GM21825 (cell line): ENCODE data around the gene SIGLEC5.

Experiments
- ATAC-seq: cut with Tn5 transposase; IDR thresholded peaks from one replicate; pipeline ENCODE4 v1.9.1; 2021; ENCODE audit warnings: mild to moderate bottlenecking, moderate library complexity; ENCODE audit not compliant: unreplicated experiment

The SIGLEC5 gene

DNA sequence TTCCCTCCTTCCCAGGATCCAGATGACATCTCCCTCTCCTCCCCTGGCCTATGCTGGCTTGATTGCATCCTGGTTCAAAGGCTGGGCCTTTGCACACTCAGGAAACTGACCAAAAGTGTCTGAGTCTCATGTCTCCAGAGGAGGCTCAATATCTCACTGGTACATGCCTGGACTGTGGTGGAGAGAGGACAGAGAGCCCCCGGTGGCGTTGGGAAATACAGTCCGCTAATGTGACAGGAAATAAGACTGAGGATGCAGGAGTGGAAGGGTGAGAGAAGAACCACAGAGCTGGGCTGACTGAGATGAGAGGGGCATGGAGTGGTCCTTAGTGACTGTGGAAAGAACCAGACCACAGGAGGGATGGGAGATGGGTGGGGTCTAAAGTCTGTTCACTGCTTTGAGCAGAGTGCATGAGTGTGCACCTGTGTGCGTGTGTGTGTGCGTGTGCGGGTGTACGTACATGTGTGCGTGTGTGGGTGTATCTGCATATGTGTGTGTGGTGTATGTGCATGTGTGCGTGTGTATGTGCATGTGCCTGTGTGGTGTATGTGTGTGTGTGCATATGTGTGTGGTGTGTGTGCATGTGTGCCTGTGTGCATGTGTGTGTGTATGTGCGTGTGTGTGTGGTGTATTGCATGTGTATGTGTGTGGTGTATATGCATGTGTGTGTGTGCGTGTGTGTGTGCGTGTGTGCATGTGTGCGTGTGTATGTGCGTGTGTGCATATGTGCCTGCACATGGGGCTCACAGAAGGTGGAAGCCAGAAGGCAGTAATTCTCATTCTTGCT is 1.9 kb downstream of the SIGLEC5 start:
- no peak for ATAC-seq

DNA sequence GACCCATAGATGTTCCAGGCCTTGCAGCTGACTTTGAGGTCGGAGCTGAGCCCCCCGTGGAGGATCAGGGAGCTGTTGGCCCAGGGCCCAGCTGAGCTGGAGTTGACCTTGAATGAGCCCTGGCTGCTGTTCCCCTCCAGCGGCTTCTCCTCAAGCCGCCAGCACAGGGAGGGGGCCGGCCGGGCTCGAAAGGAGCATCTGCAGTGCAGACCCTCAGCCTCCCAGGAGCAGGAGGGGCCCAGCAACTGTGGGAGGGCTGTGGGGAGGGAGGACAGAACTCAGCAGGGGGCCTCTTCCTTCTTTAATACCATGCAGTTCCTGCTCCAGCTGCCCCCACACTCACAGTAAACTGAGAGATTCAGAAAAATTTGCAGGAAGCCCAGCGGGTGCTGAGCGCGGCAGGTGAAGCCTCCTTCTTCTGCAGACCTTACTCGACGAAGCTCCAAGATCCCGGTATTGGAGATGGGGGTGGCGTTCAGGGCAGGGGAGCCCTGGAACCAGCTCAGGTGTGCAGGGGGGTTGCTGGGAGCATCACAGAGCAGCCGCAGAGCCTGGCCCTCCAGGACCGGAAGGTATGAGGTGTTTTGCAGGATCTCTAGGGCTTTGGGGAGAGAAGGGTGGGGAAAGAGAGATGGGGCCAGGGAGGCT is 2.6 kb downstream of the SIGLEC5 start:
- no peak for ATAC-seq

DNA sequence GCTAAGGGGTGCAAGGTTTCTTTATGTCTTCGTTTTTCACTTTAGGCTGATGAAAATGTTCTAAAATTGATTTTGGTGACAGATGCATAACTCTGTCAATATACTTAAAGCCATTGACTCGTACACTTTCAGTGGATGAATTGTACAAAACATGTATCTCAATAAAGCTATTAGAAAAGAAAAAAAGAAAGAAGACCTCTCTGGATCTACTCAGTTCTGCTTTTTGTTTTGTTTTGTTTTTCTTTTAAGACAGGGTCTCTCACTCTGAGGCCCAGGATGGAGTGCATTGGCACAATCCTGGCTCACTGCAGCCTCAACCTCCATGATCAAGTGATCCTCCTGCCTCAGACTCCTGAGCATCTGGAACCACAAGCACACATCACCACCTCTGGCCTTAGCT is 3.5 kb downstream of the SIGLEC5 start:
- ATAC-seq, result no peak

DNA sequence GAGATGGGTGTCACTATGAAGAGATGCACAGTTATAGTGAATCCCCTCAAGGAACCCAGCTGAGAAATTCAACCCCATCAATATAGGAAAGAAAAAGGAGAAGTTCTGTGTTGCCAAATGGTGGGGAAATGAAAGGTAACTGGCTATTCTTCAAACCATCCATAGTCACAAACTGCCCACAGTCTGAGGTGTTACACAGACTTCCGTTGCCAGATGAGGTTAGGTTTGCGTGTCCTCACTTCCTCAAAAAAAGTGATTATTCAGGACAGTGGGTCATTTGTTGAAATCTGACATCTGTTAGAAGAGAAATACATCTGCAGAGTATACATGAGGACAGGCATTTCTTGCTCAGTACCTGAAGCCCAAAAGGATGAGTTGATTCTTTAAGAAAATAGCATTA is 9.0 kb downstream of the SIGLEC5 start:
- no peak for ATAC-seq

DNA sequence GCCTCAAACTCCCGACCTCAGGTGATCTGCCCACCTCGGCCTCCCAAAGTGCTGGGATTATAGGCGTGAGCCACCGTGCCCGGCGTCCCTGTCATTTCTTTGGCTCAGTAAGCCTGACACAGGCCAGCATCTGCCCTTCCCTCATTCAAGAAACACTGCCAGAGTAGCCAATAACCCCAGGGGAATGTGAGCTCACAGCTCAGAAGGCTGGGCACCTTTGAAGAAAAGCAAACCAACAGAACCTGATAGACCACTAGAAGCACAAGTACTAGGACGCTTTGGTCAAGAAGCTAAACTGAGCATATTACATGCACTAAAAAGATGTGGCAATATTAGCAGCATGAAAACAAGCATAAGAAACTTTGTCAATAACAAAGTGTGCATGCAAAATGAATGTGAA is 14.2 kb downstream of the SIGLEC5 start:
- no peak for ATAC-seq

DNA sequence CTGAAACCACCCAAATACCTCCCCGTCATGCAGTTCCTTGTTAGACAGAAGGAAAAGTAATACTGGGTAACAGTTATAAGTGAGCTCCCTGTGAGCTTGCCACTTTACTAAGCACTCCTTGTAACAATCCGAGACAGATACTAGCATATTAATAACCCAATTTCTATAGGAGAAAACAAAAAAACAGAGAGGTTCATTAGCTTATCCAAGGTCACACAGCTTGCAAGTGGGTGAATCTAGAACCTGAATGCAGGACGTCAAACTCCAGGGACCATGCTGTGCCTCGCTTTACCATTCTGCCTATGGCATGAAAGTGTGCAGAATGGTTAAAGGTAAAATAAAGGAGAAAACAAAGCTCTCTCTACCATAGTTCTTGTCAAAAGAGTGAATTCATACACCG is 15.4 kb downstream of the SIGLEC5 start:
- no peak for ATAC-seq

DNA sequence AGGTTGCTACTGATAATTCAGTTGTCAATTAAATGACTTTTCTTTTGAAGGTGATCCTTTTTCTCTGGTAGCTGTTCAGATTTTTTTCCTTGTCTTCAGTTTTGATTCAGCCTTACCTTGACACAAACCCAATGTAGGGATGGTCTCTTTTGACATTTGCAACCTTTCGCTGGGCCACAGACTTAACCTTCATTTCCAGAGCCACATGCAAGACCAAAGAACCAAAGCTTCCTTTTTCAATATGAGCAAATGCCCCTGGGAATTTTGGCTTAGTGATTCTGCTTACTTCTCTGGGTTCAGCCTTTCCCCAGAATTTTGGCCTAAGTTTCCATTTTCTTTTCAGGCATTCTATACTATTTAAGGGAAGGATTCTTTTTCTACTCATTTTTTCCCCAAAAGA is 19.6 kb downstream of the SIGLEC5 start:
- ATAC-seq, result no peak

DNA sequence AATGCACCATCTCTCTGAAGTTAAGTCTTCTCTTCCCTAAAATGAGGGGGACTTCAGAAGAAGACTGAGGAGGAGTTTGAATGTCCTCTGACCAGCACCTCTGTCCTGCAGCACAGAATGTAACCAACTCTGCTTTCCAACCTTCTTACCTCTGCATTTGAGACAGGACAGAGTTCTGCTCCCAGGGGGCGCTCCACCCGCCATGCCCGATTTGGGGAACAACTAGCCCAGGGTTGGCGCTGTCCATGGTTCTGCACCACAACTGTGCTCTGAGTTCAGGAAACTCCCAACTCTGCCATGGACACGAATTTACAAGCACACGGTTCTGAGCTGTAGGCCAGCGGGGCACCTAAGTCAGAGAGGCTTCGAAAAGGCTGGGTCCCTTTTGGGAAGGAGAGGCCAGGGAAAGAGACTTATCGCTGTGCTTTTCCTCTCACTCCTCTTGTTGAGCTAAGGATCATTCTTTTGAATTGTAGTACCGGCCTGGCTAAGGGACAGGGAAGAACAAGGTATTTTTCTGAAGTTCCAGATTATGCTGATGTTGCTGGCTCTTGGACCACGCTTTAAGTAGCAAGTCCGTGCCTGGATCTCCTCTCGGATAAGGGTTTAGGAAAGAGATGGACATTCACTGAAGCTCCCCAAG is 22.2 kb downstream of the SIGLEC5 start:
- no peak for ATAC-seq

DNA sequence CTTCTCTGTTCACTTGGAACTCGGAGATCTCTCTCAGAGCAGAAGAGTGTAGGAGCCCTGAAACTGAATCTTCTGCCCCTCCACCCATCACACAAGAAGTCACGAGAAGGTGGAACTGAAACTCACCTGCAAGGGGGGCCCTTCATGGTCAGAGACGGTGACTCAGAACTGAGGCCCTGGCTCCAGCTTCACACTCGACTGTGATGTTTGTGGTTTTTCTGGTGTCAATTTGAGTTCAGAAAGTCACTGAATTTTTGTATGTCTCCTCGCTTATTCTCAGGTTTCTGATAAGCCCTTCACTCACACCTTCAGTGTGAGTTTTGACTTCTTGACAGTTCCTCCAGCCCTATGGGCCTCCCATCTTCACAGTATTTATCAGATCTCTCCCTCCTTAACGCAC is 23.1 kb downstream of the SIGLEC5 start:
- ATAC-seq, result peak; percentile 81

DNA sequence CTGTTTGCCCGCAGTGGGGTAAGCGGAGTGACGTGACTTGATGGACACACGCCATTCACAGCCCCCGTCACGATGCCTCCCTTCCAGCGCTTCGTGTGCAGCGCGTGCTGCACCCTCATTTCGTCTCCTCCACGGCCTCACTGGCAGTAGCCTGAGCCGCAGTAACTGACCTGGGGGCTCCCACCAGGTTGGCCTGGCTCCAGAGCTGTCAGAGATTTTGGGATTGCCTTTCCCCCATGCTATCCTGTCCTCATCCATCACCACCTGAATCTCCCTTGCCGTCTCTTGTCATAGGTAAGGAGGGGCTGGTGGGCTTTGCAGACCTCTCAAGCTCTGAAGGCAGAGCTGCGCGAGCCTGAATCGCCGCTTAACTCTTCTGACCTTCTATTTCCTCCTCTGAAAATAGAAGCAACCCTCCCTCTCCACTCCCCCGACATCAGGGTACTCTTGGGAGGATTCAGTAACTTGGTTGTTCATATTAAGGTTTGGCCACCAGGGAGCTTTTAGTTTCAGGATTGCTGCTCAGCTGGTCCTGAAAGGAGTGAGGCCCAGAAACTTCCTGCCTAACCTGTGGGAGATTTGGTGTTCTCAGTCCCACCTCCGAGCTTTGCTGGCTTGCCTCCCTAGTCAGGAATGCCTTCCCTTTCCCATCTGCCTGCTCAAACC is 27.9 kb downstream of the SIGLEC5 start:
- no peak for ATAC-seq

DNA sequence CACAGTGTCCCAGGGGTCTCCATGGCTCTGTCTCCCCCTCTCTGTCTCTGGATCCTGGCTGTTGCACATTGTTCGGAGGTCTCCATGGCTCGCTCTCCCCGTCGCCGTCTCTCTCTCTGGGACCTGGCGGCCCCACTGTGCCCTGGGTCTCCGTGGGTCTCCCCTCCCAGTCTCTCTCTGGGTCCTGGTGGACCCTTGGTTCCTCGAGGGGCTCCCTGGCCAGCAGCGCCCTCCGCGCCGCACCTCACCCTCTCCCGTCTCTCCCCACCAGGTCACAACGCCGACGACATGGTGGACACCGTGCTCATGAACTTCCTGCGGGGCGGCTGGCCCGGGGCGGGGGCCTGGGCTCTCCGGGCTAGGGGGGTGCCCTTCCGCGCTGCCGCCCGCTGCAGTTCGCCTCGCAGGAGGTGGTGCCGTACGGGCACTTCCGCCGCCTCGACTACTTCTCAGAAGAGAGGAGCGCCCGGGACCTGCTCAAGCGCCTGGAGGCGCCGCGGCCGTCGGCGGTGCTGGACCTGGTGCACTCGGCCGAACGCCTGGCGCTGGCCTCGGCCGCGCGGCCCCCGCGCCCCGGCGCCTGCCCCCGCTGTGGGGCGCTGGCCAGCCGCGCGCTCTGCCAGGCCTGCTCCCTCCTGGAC is 29.1 kb downstream of the SIGLEC5 start:
- ATAC-seq, result no peak

DNA sequence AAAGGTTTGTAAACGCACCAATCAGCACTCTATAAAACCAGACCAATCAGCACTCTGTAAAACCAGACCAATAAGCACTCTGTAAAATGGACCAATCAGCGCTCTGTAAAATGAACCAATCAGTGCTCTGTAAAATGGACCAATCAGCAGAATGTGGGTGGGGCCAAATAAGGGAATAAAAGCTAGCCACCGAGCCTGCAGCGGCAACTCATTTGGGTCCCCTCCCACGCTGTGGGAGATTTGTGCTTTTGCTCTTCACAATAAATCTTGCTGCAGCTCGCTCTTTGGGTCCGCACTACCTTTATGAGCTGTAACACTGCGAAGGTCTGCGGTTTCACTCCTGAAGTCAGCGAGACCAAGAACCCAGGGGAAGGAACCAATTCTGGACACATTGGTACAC is 31.1 kb downstream of the SIGLEC5 start:
- ATAC-seq, result no peak

DNA sequence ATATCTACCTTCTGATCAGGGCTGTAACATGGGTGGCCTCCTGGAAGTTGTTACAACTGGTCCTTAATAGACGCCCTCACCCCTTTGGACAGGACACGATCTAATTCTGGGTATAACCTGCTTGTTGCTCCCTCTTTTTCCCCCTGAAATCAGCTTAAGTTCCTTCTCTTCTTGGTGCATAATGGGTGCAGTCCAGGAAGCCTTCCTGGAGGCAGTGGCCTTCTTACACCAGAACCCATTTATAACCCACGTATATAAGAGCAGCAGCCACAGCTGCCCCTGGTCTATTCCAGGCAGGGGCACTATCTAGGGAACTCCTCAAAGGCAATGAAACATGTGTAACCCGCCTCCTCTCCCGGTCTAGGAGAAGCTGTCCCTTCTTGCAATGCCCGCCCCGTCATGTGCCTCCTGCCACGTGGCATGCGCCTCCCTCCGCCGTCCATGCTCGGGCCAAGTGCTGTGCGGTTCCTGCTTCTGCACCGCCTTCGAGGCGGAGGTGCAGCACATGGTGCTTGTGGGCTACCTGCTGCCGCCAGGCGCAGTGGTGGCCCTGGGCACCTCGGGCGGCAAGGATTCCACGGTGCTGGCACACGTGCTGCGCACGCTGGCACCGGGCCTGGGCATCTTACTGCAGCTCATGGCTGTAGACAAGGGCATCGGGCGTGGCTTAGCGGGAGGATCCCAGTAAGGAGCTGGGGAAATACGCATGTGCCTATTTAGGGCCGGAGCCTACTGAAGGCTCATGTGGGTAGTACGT is 31.9 kb downstream of the SIGLEC5 start:
- no peak for ATAC-seq

DNA sequence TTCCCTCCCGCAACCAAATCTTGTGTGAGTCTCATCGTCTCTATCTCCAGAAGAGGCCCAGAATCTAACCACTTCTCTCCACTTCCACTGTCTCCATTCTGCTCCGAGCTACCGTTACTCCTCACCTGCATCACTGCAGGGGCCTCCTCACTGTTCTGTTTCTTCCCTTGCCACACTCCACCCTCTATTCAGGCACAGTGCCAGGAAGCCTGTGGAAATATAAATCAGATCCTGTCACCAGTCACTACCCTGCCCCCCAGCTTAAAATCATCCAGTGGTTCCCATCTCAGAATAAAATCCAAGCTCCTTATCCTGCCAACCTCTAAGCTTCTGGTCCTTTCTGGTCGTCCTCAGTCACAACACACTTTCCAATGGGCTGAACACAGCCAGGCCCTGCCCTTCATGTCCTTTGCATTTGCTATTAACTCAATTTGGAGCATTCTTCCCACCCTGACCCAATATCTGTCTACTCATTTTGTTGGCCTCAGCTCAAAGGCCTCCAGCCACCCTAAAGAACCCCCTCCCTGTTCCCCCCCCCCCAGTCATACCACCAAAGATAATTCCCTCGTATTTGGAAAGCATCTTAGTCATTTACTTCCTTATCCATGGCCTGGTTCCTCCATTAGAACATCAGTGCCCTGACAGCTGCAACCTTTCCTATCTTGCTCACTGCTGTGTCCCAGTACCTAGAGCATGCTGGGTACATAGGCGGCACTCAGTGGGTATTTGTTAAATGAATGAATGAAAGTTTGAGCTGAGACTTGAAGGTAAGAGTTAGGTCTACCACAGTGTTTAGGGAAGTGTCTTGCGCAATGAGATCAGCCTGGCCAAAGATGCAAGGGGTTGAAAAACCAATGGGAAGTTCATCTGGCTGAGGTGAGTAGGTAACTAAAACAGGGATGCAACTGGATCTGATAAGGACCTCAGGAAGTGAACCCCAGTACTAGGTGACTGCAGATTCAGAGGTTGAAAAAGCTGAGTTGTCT is 34.7 kb downstream of the SIGLEC5 start:
- no peak for ATAC-seq

DNA sequence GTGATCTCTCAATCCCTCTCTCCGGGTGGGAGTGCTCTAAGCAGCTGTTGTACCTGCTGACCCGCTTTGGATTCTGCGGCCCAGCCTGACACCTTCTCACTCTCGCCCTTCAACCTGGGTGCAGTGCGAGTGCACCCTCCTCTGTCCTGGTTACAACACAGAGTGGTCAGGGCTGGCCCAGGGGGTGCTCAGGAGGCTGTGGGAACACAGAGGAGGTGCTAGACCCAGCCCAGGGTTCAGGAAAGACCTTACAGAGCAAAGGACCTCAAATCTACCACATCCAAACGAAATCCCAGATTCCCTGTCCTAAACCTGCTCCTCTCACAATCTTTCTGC is 35.5 kb downstream of the SIGLEC5 start:
- peak; percentile 6 for ATAC-seq

DNA sequence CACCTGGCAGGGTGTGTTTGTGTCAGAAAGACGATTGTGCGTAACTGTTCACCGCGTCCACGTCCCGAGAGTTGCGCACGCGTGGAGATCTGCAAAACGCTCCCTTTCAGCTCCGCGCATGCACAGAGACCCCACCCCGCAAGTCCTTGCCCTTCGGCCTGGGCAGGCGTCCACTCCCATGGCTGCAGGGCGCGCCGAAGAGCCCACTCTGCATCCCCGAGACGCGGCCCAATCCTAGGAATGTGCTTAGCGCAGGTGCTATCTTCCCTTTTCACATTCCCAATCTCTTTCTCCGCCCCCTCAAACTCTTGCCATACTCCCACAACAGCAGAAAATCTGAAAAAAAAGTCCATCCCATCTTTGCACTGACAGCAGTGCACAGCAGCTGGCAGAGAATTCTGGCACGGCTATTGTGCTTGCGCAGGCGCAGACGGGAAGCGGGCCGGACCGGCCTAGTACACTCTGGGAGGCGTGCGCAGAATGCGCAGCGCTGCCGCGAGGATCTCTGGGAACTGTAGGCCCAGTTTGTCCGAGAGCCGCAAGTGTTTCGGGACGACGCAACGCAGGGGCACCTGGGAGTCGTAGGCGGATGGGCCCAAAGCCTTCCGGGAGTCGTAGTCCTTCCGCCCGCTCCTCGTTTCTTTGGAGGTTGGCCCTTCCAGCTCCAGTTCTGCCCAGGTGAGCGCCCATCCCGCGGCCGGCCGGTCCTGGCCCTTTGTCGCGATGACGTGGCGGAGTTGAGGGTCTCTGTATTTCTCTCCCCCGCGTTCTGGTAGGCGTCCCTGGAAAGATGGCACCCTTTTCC is 36.0 kb downstream of the SIGLEC5 start:
- peak; percentile 91 for ATAC-seq

DNA sequence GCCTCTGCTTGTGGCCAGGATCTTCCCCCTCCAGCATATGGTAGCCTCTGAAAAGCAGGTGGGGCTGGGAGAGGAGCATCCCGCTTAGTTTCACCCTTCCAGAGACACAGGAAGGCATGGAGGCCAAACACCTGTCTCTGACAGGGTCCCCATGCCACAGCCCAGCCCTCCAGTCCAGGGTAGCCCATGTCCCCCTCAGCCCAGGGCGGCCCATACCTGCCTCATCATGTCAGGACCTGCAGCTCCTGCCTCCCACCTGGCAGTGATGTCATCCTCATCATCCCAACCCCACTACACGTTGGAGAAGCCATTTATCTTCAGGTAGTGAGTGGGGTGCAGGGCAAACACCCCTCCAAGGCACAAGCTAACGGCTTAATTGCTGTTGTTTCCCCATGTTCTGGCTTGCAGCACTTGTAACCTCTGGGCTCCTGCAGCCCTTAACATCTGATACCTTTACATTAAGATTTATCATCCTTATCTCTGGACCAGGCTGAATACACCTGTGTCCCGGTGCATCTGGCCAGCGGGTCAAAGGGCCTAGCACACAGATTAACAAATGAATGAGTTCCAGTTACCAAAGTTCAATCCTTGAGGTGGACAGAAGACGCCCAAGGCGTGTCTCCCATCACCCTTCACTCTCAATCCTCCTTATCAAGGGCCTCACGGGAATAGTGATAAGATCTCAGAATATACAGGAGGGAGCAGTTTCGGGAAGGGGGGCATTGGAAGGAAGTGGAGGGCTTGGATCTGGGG is 36.9 kb downstream of the SIGLEC5 start:
- no peak for ATAC-seq

DNA sequence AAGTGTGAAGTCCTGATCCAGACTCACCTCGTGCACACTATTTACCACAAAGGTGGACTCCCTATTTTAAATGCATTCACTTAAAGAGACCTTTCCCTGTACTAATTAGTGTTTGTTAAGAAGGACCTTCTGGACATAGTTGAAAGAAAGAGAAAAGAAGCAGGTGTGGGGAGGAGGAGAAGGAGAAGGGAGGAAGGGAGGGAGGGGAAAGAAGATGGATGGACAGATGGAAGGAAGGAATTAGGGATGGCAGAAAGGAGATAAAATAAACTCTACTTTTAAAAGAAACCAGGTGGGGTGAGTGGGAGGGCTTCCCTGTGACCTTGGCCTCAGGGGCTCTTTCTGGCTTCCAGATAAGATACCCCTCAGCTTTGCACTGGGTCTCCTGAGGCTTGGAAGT is 37.7 kb downstream of the SIGLEC5 start:
- no peak for ATAC-seq
